Mesendoderm (in vitro differentiated cells): Measurements from ENCODE around the gene UIMC1.

ENCODE experiments used
- DNase-seq: peaks from one replicate; pipeline ENCODE4 v3.0.0; 2013
- H2AK5ac ChIP-seq: 2 replicates; pipeline ENCODE4 v1.6.1; 2013; ENCODE audit warnings: low read length, inconsistent platforms
- H2BK120ac ChIP-seq: 2 replicates; pipeline ENCODE4 v1.6.1; 2013; ENCODE audit warnings: low read depth, mild to moderate bottlenecking, low read length, moderate library complexity, mixed read lengths
- H2BK15ac ChIP-seq: replicated peaks from 2 replicates; pipeline ENCODE4 v1.6.1; 2013; ENCODE audit warnings: low read depth, mild to moderate bottlenecking, moderate library complexity
- H2BK5ac ChIP-seq: 2 replicates; pipeline ENCODE4 v1.6.1; 2013; ENCODE audit warnings: low read length, inconsistent platforms
- H3K18ac ChIP-seq: 2 replicates; pipeline ENCODE4 v1.6.1; 2013; ENCODE audit warnings: mild to moderate bottlenecking, low read length, mixed read lengths
- H3K23ac ChIP-seq: one replicate; pipeline ENCODE4 v1.6.1; 2013; ENCODE audit warnings: low read length
- H3K27ac ChIP-seq: 2 replicates; pipeline ENCODE4 v1.5.1; 2013; ENCODE audit warnings: low read depth, mild to moderate bottlenecking, inconsistent platforms, low read length, moderate library complexity
- H3K27me3 ChIP-seq: 2 replicates; pipeline ENCODE4 v1.6.1; 2013; ENCODE audit warnings: low read length, control low read depth, mild to moderate bottlenecking, inconsistent platforms; ENCODE audit not compliant: insufficient read depth, poor library complexity
- H3K36me3 ChIP-seq: 2 replicates; pipeline ENCODE4 v1.6.1; 2013; ENCODE audit warnings: low read length, inconsistent platforms; ENCODE audit not compliant: control insufficient read depth, insufficient read depth
- H3K4ac ChIP-seq: one replicate; pipeline ENCODE4 v1.6.1; 2013; ENCODE audit warnings: low read depth, mild to moderate bottlenecking, low read length, moderate library complexity
- H3K4me1 ChIP-seq: 2 replicates; pipeline ENCODE4 v1.6.1; 2013; ENCODE audit warnings: low read depth, low read length, inconsistent platforms; ENCODE audit not compliant: control insufficient read depth
- H3K4me2 ChIP-seq: 2 replicates; pipeline ENCODE4 v1.6.1; 2013; ENCODE audit warnings: low read length
- H3K4me3 ChIP-seq: 2 replicates; pipeline ENCODE4 v1.5.1; 2013; ENCODE audit warnings: mild to moderate bottlenecking, low read length
- H3K56ac ChIP-seq: one replicate; pipeline ENCODE4 v1.6.1; 2013; ENCODE audit warnings: low read length
- H3K79me1 ChIP-seq: 2 replicates; pipeline ENCODE4 v1.6.1; 2013; ENCODE audit warnings: low read length, inconsistent platforms
- H3K79me2 ChIP-seq: 2 replicates; pipeline ENCODE4 v1.6.1; 2013; ENCODE audit warnings: mild to moderate bottlenecking, low read length; ENCODE audit not compliant: control insufficient read depth, insufficient read depth
- H3K9ac ChIP-seq: 2 replicates; pipeline ENCODE4 v1.6.1; 2013; ENCODE audit warnings: low read length, inconsistent platforms
- H4K5ac ChIP-seq: one replicate; pipeline ENCODE4 v1.6.1; 2013; ENCODE audit warnings: low read length
- H4K8ac ChIP-seq: one replicate; pipeline ENCODE4 v1.6.1; 2013; ENCODE audit warnings: low read depth, mild to moderate bottlenecking, control low read depth, low read length, moderate library complexity
- WGBS: extraction: QIAGEN DNeasy Blood & Tissue Kit; methylation state at CpG from one replicate; pipeline ENCODE4 v1.1.7; 2013; ENCODE audit warnings: low lambda C conversion rate, missing lambda C conversion rate; ENCODE audit not compliant: insufficient coverage; ENCODE audit errors: extremely low coverage; 5-methylcytosine and 5-hydroxymethylcytosine counted together

Gene UIMC1

DNA sequence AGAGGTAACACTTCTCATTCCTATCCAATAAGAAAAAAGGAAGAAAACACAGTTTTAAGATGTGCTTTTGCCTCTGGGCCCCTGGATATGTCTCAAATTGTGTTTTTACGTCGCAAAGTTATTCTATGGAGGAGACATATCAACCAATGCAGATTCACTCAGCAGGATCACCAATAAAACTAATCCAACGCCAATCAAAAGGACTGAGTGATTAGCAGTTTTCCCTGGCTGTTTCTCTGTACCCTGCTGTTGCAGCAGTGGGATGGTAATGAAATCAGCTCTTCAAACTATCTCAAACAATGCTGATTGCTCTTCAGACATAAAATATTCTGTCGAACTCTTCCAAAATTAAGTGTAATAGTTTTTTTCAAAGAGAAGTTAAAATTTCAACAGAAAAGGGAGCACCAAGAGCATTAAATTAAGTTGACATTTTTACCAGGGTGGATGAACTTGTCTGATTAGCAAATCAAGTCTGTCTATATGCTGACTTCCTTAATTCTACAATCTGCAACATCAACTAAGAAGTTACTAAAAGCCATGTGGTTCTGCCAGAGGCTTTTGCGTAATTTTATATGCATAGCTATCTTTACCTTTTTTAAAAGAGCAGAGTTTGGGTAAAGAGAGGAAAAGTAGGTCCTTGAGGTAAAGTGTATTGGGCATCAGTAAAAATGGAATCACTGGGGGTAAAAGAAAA lies 97.8 kb downstream of the UIMC1 start:
- H2BK120ac ChIP-seq = no peak overlapping the region
- H3K27me3 ChIP-seq = no peaks in the 10 kb centered on the region
- no peak overlapping the region for H2BK15ac ChIP-seq
- no peak overlapping the region for H4K5ac ChIP-seq
- H3K36me3 ChIP-seq = peaks cover 11% of the 10 kb centered on the region
- no peak overlapping the region for H3K27ac ChIP-seq
- H4K8ac ChIP-seq = no peak overlapping the region
- peak; percentile 5 for DNase-seq
- H2BK5ac ChIP-seq = no peak overlapping the region
- H3K56ac ChIP-seq = no peak overlapping the region
- H3K23ac ChIP-seq = no peak overlapping the region
- no peaks in the 10 kb centered on the region for H3K4me1 ChIP-seq
- H2AK5ac ChIP-seq = no peak overlapping the region
- H3K79me1 ChIP-seq = no peaks in the 10 kb centered on the region
- no peak overlapping the region for H3K4ac ChIP-seq
- no peak overlapping the region for H3K18ac ChIP-seq
- no CpG with 5 or more reads among the region's 5 CpGs for WGBS
- H3K79me2 ChIP-seq = no peaks in the 10 kb centered on the region
- no peak overlapping the region for H3K4me2 ChIP-seq
- H3K4me3 ChIP-seq = no peak overlapping the region
- no peak overlapping the region for H3K9ac ChIP-seq

DNA sequence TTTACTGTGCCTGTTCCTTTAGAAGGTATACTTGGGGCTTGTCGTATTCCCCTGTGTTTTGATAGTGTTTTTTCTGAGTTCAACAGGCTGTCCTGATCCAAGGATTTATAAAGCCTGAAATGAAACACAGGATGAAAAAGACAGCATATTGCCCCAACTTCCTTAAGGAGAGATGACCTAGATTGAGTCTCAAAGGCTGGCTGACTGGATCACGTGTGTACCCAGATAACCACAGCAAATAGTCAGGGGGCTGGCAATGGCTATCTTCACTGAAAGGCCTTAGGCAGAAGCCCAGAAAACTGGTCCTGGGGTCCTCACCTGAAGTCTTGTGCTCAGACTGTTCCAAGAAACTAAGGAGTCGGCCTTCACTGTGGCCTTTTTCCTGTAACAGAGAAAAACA lies 99.8 kb downstream of the UIMC1 start:
- H3K4ac ChIP-seq = no peak overlapping the region
- H3K4me3 ChIP-seq = no peak overlapping the region
- H3K27ac ChIP-seq = no peak overlapping the region
- no peak overlapping the region for H3K4me2 ChIP-seq
- no CpG with 5 or more reads among the region's 3 CpGs for WGBS
- no peaks in the 10 kb centered on the region for H3K27me3 ChIP-seq
- H3K4me1 ChIP-seq = no peaks in the 10 kb centered on the region
- H3K56ac ChIP-seq = no peak overlapping the region
- H3K36me3 ChIP-seq = peaks cover 11% of the 10 kb centered on the region
- no peak overlapping the region for H2BK5ac ChIP-seq
- H3K18ac ChIP-seq = no peak overlapping the region
- H4K8ac ChIP-seq = no peak overlapping the region
- no peak overlapping the region for H3K23ac ChIP-seq
- no peaks in the 10 kb centered on the region for H3K79me1 ChIP-seq
- H3K79me2 ChIP-seq = no peaks in the 10 kb centered on the region
- no peak overlapping the region for H3K9ac ChIP-seq
- H2BK15ac ChIP-seq = no peak overlapping the region
- H4K5ac ChIP-seq = no peak overlapping the region
- H2AK5ac ChIP-seq = no peak overlapping the region
- no peak overlapping the region for H2BK120ac ChIP-seq
- no peak for DNase-seq

- Histone ChIP-seq H3K79me2 (no peaks in the 10 kb centered on the region), H3K23ac (no peak overlapping the region), H2BK5ac (no peak overlapping the region), H3K36me3 (peaks cover 11% of the 10 kb centered on the region), H3K9ac (no peak overlapping the region), H2BK120ac (no peak overlapping the region), H2AK5ac (no peak overlapping the region), H4K5ac (no peak overlapping the region), H3K4me2 (no peak overlapping the region), H4K8ac (no peak overlapping the region), H3K4ac (no peak overlapping the region), H3K79me1 (no peaks in the 10 kb centered on the region), H2BK15ac (no peak overlapping the region), H3K27me3 (no peaks in the 10 kb centered on the region), H3K4me1 (no peaks in the 10 kb centered on the region), H3K4me3 (no peak overlapping the region), H3K56ac (no peak overlapping the region), H3K18ac (no peak overlapping the region), H3K27ac (no peak overlapping the region)
- WGBS = no CpG with 5 or more reads among the region's 1 CpG
- DNase-seq = no peak
Measured at GRCh38 chr5:176906126-176906525, 100.5 kb downstream of the UIMC1 start.

DNA sequence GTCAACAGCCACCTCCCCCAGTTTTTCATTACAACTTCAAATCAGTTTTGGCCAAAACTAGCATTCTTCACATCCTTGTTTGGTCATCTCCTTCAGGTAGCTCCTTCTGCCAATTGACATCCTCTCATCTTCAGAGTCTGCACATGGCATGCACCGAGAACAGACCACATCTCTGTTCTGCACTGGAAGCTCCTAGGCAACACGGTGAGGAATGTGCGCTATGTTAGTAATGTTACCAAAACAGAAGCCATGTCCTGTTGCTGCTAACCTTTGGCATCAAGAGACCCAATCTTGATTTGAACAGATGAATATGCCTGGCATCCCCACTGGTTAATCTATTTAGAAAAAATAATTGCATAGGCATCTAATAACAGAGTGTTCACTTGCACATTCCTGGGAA lies 102.3 kb downstream of the UIMC1 start:
- Histone ChIP-seq H4K5ac (no peak overlapping the region), H3K23ac (no peak overlapping the region), H3K4me2 (no peak overlapping the region), H2BK15ac (no peak overlapping the region), H3K27ac (no peak overlapping the region), H3K4me1 (no peaks in the 10 kb centered on the region), H3K4me3 (no peak overlapping the region), H2BK120ac (no peak overlapping the region), H3K79me2 (no peaks in the 10 kb centered on the region), H3K36me3 (peaks cover 11% of the 10 kb centered on the region), H4K8ac (no peak overlapping the region), H3K4ac (no peak overlapping the region), H3K27me3 (no peaks in the 10 kb centered on the region), H3K79me1 (no peaks in the 10 kb centered on the region), H2AK5ac (no peak overlapping the region), H3K9ac (no peak overlapping the region), H3K56ac (no peak overlapping the region), H2BK5ac (no peak overlapping the region), H3K18ac (no peak overlapping the region)
- DNase-seq = peak; percentile 29
- WGBS = no CpG with 5 or more reads among the region's 3 CpGs

GRCh38 chr5:176902911-176903664 lies 103.5 kb downstream of the UIMC1 start:
- Histone ChIP-seq H3K27me3 (no peaks in the 10 kb centered on the region), H3K4ac (no peak overlapping the region), H2AK5ac (no peak overlapping the region), H3K56ac (no peak overlapping the region), H3K79me2 (no peaks in the 10 kb centered on the region), H3K27ac (no peak overlapping the region), H3K79me1 (no peaks in the 10 kb centered on the region), H3K4me1 (no peaks in the 10 kb centered on the region), H3K18ac (no peak overlapping the region), H3K9ac (no peak overlapping the region), H2BK15ac (no peak overlapping the region), H4K5ac (no peak overlapping the region), H3K36me3 (peaks cover 11% of the 10 kb centered on the region), H2BK120ac (no peak overlapping the region), H3K23ac (no peak overlapping the region), H3K4me2 (no peak overlapping the region), H3K4me3 (no peak overlapping the region), H2BK5ac (no peak overlapping the region), H4K8ac (no peak overlapping the region)
- DNase-seq = no peak
- no CpG with 5 or more reads among the region's 5 CpGs for WGBS
